A549 (cell line): ENCODE measurements around the gene SCNN1B. TPM values are rescaled to one million over a fixed set of nuclear protein-coding genes. Genes with fewer than 3 reads are reported as not detected.
A peak's percentile ranks its signal among the peaks of the same experiment; 100 is the strongest.

Experiments used
- ATAC-seq, 2 experiments: fragments of 200-7000 bp in 1 of 2; fragments of >200 bp in 1 of 2; cut with Nextera tagmentation in 1 of 2; cut with Tn5 transposase in 1 of 2; 3 replicates each; pipeline versions ENCODE4 v1.8.0 to v1.9.1; 2018 to 2020; ENCODE audit warnings: mild to moderate bottlenecking in 1 of 2, moderate library complexity in 1 of 2
- CTCF ChIA-PET: fragments of 300-600 bp; sonication (Branson Sonifier 250); formaldehyde crosslinking; extraction: SDS; loops from one replicate; lab custom pipeline; 2021; ENCODE audit warnings: antibody characterized with exemption, inconsistent platforms; lab: Yijun Ruan, JAX
- POLR2A ChIA-PET: fragments of 350-600 bp; formaldehyde crosslinking; extraction: SDS; loops from one replicate; lab custom pipeline; 2021; ENCODE audit warnings: antibody characterized with exemption, inconsistent platforms; lab: Yijun Ruan, JAX
- DNase-seq, 2 experiments: peaks; one replicate each; pipeline versions ENCODE4 v3.0.0 to v3.0.0-alpha.2; 2011 to 2016; ENCODE audit warnings: low read depth in 1 of 2, low spot score in 1 of 2
- FAIRE-seq: peaks from 2 replicates; lab custom pipeline; 2011; peaks lifted over from hg19 to GRCh38; lab: Jason Lieb, UNC
- H3K27ac ChIP-seq, 2 experiments: fragments of >200 bp; sonication (Bioruptor Twin); formaldehyde crosslinking; 3 replicates each; pipeline ENCODE4 v1.5.1; 2016 to 2017
- H3K4me1 ChIP-seq: fragments of >200 bp; sonication (Bioruptor Twin); formaldehyde crosslinking; 3 replicates; pipeline ENCODE4 v1.6.1; 2016
- H3K4me2 ChIP-seq: fragments of >200 bp; sonication (Bioruptor Twin); formaldehyde crosslinking; 3 replicates; pipeline ENCODE4 v1.6.1; 2016
- H3K4me3 ChIP-seq: fragments of >200 bp; sonication (Bioruptor Twin); formaldehyde crosslinking; 3 replicates; pipeline ENCODE4 v1.5.1; 2016
- H3K9me3 ChIP-seq: fragments of >200 bp; sonication (Bioruptor Twin); formaldehyde crosslinking; 3 replicates; pipeline ENCODE4 v1.6.1; 2016
- CBX8 ChIP-seq: fragments of 200-600 bp; sonication (generic); IDR thresholded peaks from 2 replicates; pipeline ENCODE4 v1.6.1; 2016
- CHD2 ChIP-seq: fragments of 150-350 bp; IDR thresholded peaks from 2 replicates; pipeline ENCODE4 v1.6.1; 2014; ENCODE audit warnings: low read length; ENCODE audit not compliant: partially characterized antibody
- FOSB ChIP-seq: fragments of 250-450 bp; sonication (Bioruptor Pico); IDR thresholded peaks from 2 replicates; pipeline ENCODE4 v1.5.0; 2020; ENCODE audit warnings: mild to moderate bottlenecking, moderate library complexity
- FOSL2 ChIP-seq, 2 experiments: fragments of 450-650 bp in 1 of 2; fragments of >200 bp in 1 of 2; sonication (Bioruptor Twin) in 1 of 2; formaldehyde crosslinking; IDR thresholded peaks; 2 replicates each; pipeline versions ENCODE4 v1.5.0 to v1.6.1; 2016 to 2020; ENCODE audit warnings: mild to moderate bottlenecking in 1 of 2, moderate library complexity in 1 of 2
- HDAC2 ChIP-seq: fragments of 200-600 bp; sonication (generic); IDR thresholded peaks from 2 replicates; pipeline ENCODE4 v1.6.1; 2016
- HOXB5 ChIP-seq: fragments of 250-450 bp; sonication (Bioruptor Pico); IDR thresholded peaks from 2 replicates; pipeline ENCODE4 v1.5.0; 2020; ENCODE audit warnings: mild to moderate bottlenecking, moderate library complexity
- KDM1A ChIP-seq: fragments of 200-600 bp; sonication (generic); IDR thresholded peaks from 2 replicates; pipeline ENCODE4 v1.6.1; 2016; ENCODE audit warnings: low read depth, mild to moderate bottlenecking
- MAFK ChIP-seq: fragments of 450-650 bp; IDR thresholded peaks from 2 replicates; pipeline ENCODE4 v1.6.1; 2014; ENCODE audit not compliant: partially characterized antibody
- MAZ ChIP-seq: fragments of 150-350 bp; IDR thresholded peaks from 2 replicates; pipeline ENCODE4 v1.6.1; 2014; ENCODE audit warnings: antibody characterized with exemption, low read depth, low read length, borderline replicate concordance
- MYC ChIP-seq: IDR thresholded peaks from 2 replicates; pipeline ENCODE4 v1.6.1; 2012; ENCODE audit warnings: mild to moderate bottlenecking, inconsistent platforms, low read length, improper control_type of control experiment, borderline replicate concordance
- NFE2L2 ChIP-seq: fragments of 150-350 bp; conservative IDR thresholded peaks from 2 replicates; pipeline ENCODE4 v1.6.1; 2014; ENCODE audit warnings: low read length
- NR3C1 ChIP-seq: fragments of >200 bp; sonication (Bioruptor Twin); formaldehyde crosslinking; IDR thresholded peaks from 3 replicates; pipeline ENCODE4 v1.6.1; 2017
- PHF8 ChIP-seq: fragments of 200-600 bp; sonication (generic); IDR thresholded peaks from 2 replicates; pipeline ENCODE4 v1.6.1; 2016; ENCODE audit warnings: low read depth, mild to moderate bottlenecking, antibody characterized with exemption, moderate library complexity, borderline replicate concordance
- POLR2A ChIP-seq: IDR thresholded peaks from 2 replicates; pipeline ENCODE4 v1.6.1; 2012; ENCODE audit warnings: mild to moderate bottlenecking, low read length
- POLR2AphosphoS2 ChIP-seq: conservative IDR thresholded peaks from 2 replicates; pipeline ENCODE4 v1.6.1; 2012; ENCODE audit warnings: low read length, improper control_type of control experiment, inconsistent platforms
- RARB ChIP-seq: fragments of 250-450 bp; sonication (Bioruptor Pico); IDR thresholded peaks from 2 replicates; pipeline ENCODE4 v1.8.0; 2021; ENCODE audit warnings: mild to moderate bottlenecking, moderate library complexity
- RCOR1 ChIP-seq: fragments of 150-350 bp; IDR thresholded peaks from 2 replicates; pipeline ENCODE4 v1.6.1; 2014; ENCODE audit warnings: antibody characterized with exemption, low read length, low read depth
- TP53 ChIP-seq: fragments of 250-450 bp; sonication (Bioruptor Pico); IDR thresholded peaks from 2 replicates; pipeline ENCODE4 v1.5.0; 2021; ENCODE audit warnings: mild to moderate bottlenecking, moderate library complexity
- ZNF302 ChIP-seq: fragments of 250-450 bp; sonication (Bioruptor Pico); IDR thresholded peaks from 2 replicates; pipeline ENCODE4 v1.9.0; 2021; ENCODE audit warnings: inconsistent platforms, mild to moderate bottlenecking, moderate library complexity
- WGBS: methylation state at CpG from one replicate; pipeline ENCODE4 v1.1.6; 2017; ENCODE audit errors: missing lambda C conversion rate; 5-methylcytosine and 5-hydroxymethylcytosine counted together
- polyA plus RNA-seq, 4 experiments: library from polyadenylated mRNA; depleted of rRNA in 3 of 4; stranded (reverse); fragments of >200 nt; fragmentation: RNase III in 1 of 4; extraction: RNeasy Plus Mini Kit Qiagen cat#74134 plus additional on column Dnase treatment in 1 of 4; gene quantifications; 2 replicates in 3 of 4; 3 replicates in 1 of 4; pipeline ENCODE4 v1.2.3, GENCODE V29; 2011 to 2017
- TF ChIP-seq, protein P1 (sequence below): fragments of >200 bp; sonication (Bioruptor Twin); formaldehyde crosslinking; IDR thresholded peaks from 3 replicates; pipeline ENCODE4 v1.6.1; 2016
- TF ChIP-seq, protein P2 (sequence below): IDR thresholded peaks from 2 replicates; pipeline ENCODE4 v1.6.1; 2012
- TF ChIP-seq, protein P3 (sequence below): fragments of 250-450 bp; sonication (Bioruptor Pico); IDR thresholded peaks from 2 replicates; pipeline ENCODE4 v1.5.0; 2020; ENCODE audit warnings: low read depth, mild to moderate bottlenecking, moderate library complexity
- TF ChIP-seq, protein P4 (sequence below): IDR thresholded peaks from 2 replicates; pipeline ENCODE4 v1.6.1; 2012; ENCODE audit warnings: low read depth, borderline replicate concordance

SCNN1B gene
- polyA plus RNA-seq, 2 of the 4 experiments (the other 2 are of a cell fraction) = 0.25 TPM; not detected in 1

DNA sequence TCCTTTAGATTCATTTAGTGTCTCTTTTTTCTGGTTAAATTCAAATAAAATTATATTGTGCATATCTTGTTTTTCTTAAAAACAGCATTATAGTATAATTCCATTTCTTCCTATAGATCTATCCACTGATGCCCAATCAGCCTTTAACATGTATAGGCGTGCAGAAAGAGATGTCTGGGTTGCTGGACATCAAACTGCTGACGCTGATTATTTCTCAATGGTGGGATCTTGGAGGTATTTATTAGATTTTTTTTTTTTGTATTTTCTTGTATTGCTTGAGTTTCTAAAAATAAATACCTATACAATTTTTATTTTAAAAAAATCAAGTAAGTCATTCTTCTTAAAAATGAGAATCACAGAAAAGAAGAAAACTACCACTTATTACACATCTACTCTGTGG, 100.0 kb downstream of the SCNN1B start:
- POLR2A ChIA-PET = no interaction called here
- 93% methylated on average over 2 of the region's 2 CpGs for WGBS

DNA sequence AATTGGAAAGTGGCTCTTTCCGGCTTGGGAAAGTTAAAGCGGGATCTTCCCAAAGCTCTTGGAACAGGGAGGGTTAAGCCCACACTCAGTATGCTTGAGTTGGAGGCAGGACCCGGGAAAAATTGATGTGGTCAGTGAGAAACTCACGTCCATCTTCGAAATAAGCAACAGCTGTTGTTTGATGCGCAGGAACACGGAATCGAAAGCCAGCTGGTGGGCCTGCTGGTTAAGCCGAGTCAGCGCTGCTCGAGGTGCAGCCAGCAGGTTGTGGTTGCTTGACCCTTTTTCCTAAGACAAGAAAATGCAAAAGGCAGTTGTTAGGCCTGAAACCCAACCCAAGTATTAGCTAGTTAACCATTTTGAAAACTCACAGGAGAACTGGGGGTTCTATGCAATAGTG, 101.4 kb downstream of the SCNN1B start:
- H3K4me3 ChIP-seq = no peak overlapping the region
- ChIA-PET POLR2A (interaction anchor here (0.5 kb wide), 1 partner anchor 17 kb away, joined by 4 read pairs; no protein-coding TSS in a partner anchor), CTCF (interaction anchor here (0.9 to 1.8 kb wide), 3 partner anchors 30 to 154 kb away, joined by 3 to 10 read pairs (median 7); partner anchors contain the start of genes EARS2 and UBFD1)
- peaks cover 2% of the 10 kb centered on the region; the same call in 2 of the 3 replicates for H3K4me1 ChIP-seq
- H3K27ac ChIP-seq = no peak overlapping the region
- ATAC-seq (no peak), DNase-seq (no peak), FAIRE-seq (no peak)
- no peak overlapping the region for H3K4me2 ChIP-seq
- peak; percentile 66 for TF ChIP-seq MAFK
- no peak for TF ChIP-seq FOSL2 (IDR thresholded peaks at IDR 0.05)
- TF ChIP-seq FOSL2 (CRISPR knock-in tag; IDR thresholded peaks at IDR 0.05) = no peak
- WGBS = 93% methylated on average over 11 of the region's 11 CpGs
- H3K9me3 ChIP-seq = no peaks in the 10 kb centered on the region

More for the DNA sequence above, 100.0 kb downstream of the SCNN1B start:
- FAIRE-seq (no peak), DNase-seq (no peak), ATAC-seq (no peak)
- CTCF ChIA-PET = interaction anchor here (0.6 kb wide), 1 partner anchor 20 kb away, joined by 3 read pairs; no protein-coding TSS in a partner anchor
- no peaks in the 10 kb centered on the region for H3K4me1 ChIP-seq
- TF ChIP-seq CBX8 (no peak), RARB (no peak)
- TF ChIP-seq, protein P1, sequence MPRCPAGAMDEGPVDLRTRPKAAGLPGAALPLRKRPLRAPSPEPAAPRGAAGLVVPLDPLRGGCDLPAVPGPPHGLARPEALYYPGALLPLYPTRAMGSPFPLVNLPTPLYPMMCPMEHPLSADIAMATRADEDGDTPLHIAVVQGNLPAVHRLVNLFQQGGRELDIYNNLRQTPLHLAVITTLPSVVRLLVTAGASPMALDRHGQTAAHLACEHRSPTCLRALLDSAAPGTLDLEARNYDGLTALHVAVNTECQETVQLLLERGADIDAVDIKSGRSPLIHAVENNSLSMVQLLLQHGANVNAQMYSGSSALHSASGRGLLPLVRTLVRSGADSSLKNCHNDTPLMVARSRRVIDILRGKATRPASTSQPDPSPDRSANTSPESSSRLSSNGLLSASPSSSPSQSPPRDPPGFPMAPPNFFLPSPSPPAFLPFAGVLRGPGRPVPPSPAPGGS = no peak
- H3K9me3 ChIP-seq = no peaks in the 10 kb centered on the region
- H3K27ac ChIP-seq = no peak overlapping the region
- H3K4me2 ChIP-seq = no peak overlapping the region
- no peak overlapping the region for H3K4me3 ChIP-seq

DNA sequence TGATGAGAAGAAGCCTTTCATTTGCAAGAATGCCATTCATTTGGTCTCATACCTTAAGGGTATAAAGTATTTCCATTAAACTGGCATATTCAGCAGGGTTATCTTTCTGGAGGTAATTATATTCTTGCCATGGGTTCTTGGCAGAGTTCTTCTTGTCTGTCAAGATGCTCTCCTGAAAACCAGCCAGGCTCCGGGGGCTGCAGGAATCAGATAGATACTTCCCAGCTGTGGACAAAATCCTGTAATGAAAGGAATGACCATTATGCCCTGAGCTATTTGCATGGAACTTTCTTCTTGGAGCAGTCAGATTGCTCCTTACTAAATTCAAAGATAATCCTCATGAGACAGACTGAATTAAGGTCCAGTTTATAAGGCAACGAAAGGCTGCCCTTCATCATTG, 103.9 kb downstream of the SCNN1B start:
- no peak for FAIRE-seq
- ChIA-PET POLR2A (interaction anchor here (0.6 kb wide), 1 partner anchor 33 kb away, joined by 4 read pairs; no protein-coding TSS in a partner anchor), CTCF (no interaction called here)
- ATAC-seq = no peak
- no peak for DNase-seq
- H3K4me3 ChIP-seq = no peak overlapping the region
- 100% methylated on average over 2 of the region's 2 CpGs for WGBS
- no peak overlapping the region for H3K27ac ChIP-seq
- TF ChIP-seq FOSB (CRISPR knock-in tag) (no peak), TP53 (CRISPR knock-in tag) (no peak), HDAC2 (no peak), ZNF302 (CRISPR knock-in tag) (no peak), NR3C1 (no peak), MAZ (no peak), RCOR1 (no peak), PHF8 (no peak), HOXB5 (CRISPR knock-in tag) (no peak), POLR2A (no peak), CHD2 (no peak), KDM1A (no peak), MYC (no peak), NFE2L2 (no peak), POLR2AphosphoS2 (no peak), MAFK (no peak)
- TF ChIP-seq, protein P2, sequence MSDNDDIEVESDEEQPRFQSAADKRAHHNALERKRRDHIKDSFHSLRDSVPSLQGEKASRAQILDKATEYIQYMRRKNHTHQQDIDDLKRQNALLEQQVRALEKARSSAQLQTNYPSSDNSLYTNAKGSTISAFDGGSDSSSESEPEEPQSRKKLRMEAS = no peak
- TF ChIP-seq, protein P3, sequence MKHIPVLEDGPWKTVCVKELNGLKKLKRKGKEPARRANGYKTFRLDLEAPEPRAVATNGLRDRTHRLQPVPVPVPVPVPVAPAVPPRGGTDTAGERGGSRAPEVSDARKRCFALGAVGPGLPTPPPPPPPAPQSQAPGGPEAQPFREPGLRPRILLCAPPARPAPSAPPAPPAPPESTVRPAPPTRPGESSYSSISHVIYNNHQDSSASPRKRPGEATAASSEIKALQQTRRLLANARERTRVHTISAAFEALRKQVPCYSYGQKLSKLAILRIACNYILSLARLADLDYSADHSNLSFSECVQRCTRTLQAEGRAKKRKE = no peak
- TF ChIP-seq, protein P4, sequence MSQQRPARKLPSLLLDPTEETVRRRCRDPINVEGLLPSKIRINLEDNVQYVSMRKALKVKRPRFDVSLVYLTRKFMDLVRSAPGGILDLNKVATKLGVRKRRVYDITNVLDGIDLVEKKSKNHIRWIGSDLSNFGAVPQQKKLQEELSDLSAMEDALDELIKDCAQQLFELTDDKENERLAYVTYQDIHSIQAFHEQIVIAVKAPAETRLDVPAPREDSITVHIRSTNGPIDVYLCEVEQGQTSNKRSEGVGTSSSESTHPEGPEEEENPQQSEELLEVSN = no peak
- no peaks in the 10 kb centered on the region for H3K9me3 ChIP-seq
- peaks cover 19% of the 10 kb centered on the region; the same call in 2 of the 3 replicates for H3K4me1 ChIP-seq
- no peak overlapping the region for H3K4me2 ChIP-seq
